ENCODE data around the gene PLCG1. TPM values are rescaled to one million over a fixed set of nuclear protein-coding genes. Genes with fewer than 3 reads are reported as not detected.

The PLCG1 gene
- total RNA-seq, 1 donor from 2014 or later, result 61.1 TPM

DNA sequence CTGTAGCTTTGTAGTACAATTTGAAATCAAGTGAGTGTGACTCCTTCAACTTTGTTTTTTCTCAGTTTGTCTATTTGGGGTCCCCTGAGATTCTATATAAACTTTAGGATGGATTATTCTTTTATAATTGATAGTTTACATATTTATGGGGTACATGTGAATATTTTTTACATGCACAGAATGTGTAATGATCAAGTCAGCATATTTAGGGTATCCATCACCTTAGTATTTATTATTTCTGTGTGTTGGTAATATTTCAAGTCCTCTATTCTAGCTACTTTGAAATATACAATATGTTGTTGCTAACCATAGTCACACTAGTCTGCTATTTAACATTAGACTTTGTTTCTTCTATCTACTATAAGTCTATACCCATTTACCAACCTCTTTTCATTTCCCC, 50.3 kb downstream of the PLCG1 start:
- CTCF ChIA-PET, result interaction anchor here (1.0 kb wide), 1 partner anchor 14 kb away, joined by 3 read pairs; no protein-coding TSS in a partner anchor
- no peak for ATAC-seq (ENCODE audit: low read depth)
- H3K27ac Mint-ChIP-seq, result no peak overlapping the region

DNA sequence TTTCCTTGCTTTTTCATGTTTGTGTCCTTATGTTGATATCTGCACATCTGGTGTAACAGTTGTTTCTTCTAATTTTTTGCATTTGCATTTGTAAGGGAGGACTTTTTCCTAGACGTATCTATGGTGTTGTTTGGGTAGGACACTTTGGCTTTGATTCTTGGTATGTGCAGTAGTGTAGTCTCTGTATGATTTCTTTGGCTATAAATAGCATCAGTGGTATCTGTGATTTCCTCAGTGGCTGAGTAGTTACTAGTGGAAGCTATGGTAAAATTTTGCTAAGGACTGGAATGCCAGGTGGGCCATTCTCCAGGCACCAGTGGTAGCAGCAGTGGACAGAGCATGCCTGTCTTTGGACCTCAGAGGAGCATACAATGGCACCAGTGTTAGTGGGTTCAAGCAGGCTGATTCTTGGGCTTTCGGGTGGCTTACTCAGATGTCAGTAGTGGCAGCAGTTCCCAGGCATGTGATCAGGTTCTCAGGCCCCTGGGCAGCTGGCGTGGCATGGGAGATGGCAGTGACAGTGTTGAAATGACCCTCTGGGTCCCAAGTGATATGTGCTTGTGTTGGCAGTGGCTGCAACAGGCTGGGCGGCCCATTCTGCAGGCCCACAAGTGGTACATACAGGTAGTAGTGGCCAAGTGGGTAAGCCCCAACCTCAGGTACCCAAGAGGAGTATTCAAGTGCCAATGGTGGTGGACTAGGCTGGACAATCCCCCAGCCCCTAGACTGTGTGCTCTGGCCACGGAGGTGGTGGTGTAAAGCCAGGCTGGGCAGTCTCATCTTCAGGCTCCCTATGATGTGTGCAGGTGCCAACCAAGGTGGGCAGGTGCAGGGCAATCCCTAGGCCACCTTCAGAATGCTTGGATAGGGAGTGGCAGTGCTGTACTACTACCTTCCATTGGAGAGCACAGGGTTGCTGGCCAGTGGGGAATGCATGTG, 54.5 kb downstream of the PLCG1 start:
- ATAC-seq (ENCODE audit: low read depth), result no peak
- intact Hi-C loops (cut with micrococcal nuclease), result no loop called here
- Mint-ChIP-seq H3K9me3 (peaks cover 24% of the 10 kb centered on the region), H3K4me3 (no peak overlapping the region), H3K36me3 (ENCODE audit: low read depth) (peaks cover 22% of the 10 kb centered on the region), H3K4me1 (no peaks in the 10 kb centered on the region), H3K27me3 (no peaks in the 10 kb centered on the region), H3K27ac (no peak overlapping the region)
- TF ChIP-seq, protein P1, sequence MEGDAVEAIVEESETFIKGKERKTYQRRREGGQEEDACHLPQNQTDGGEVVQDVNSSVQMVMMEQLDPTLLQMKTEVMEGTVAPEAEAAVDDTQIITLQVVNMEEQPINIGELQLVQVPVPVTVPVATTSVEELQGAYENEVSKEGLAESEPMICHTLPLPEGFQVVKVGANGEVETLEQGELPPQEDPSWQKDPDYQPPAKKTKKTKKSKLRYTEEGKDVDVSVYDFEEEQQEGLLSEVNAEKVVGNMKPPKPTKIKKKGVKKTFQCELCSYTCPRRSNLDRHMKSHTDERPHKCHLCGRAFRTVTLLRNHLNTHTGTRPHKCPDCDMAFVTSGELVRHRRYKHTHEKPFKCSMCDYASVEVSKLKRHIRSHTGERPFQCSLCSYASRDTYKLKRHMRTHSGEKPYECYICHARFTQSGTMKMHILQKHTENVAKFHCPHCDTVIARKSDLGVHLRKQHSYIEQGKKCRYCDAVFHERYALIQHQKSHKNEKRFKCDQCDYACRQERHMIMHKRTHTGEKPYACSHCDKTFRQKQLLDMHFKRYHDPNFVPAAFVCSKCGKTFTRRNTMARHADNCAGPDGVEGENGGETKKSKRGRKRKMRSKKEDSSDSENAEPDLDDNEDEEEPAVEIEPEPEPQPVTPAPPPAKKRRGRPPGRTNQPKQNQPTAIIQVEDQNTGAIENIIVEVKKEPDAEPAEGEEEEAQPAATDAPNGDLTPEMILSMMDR (IDR thresholded peaks at IDR 0.05), result no peak
- DNase-seq, result no peak
- ChIA-PET CTCF (interaction anchor here (0.6 to 1.0 kb wide), 2 partner anchors 8 to 19 kb away, joined by 3 read pairs; no protein-coding TSS in a partner anchor), POLR2A (no interaction called here)

More for the DNA sequence above, 50.3 kb downstream of the PLCG1 start:
- peaks cover 16% of the 10 kb centered on the region for H3K36me3 Mint-ChIP-seq (ENCODE audit: low read depth)
- TF ChIP-seq, protein P1 (IDR thresholded peaks at IDR 0.05), result no peak
- H3K4me3 Mint-ChIP-seq, result no peak overlapping the region
- intact Hi-C loops (cut with micrococcal nuclease), result no loop called here
- peaks cover 18% of the 10 kb centered on the region for H3K9me3 Mint-ChIP-seq
- no peak for DNase-seq
- no peaks in the 10 kb centered on the region for H3K4me1 Mint-ChIP-seq
- POLR2A ChIA-PET, result interaction anchor here (0.6 kb wide), 1 partner anchor 168 kb away, joined by 5 read pairs; no protein-coding TSS in a partner anchor
- no peaks in the 10 kb centered on the region for H3K27me3 Mint-ChIP-seq

DNA sequence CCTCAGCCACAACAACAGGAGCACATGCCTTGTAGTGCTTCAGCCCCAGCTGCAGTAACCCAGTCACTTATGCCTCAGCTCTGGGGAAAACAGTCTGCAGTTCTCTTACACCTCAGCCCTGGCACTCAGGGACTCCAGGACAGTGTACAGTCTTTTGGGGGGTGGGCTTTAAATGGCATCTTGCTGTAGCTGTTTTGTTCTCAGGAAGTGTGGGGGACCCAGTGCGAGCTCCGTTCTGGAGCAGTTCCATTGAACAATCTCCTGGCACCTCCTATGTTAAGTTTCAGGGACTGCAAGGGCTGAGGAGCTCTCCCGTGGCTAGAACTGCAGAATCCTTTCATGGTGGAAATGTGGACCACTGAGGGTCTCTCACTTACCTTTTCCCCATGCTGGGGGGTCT, 55.2 kb downstream of the PLCG1 start:
- Mint-ChIP-seq H3K4me3 (no peak overlapping the region), H3K4me1 (no peaks in the 10 kb centered on the region), H3K27me3 (no peaks in the 10 kb centered on the region), H3K9me3 (peaks cover 24% of the 10 kb centered on the region), H3K27ac (no peak overlapping the region), H3K36me3 (ENCODE audit: low read depth) (peaks cover 22% of the 10 kb centered on the region)
- DNase-seq, result no peak
- TF ChIP-seq, protein P1 (IDR thresholded peaks at IDR 0.05), result no peak
- ATAC-seq (ENCODE audit: low read depth), result no peak
- ChIA-PET CTCF (interaction anchor here (1.0 kb wide), 1 partner anchor 20 kb away, joined by 3 read pairs; no protein-coding TSS in a partner anchor), POLR2A (no interaction called here)
- intact Hi-C loops (cut with micrococcal nuclease), result no loop called here

DNA sequence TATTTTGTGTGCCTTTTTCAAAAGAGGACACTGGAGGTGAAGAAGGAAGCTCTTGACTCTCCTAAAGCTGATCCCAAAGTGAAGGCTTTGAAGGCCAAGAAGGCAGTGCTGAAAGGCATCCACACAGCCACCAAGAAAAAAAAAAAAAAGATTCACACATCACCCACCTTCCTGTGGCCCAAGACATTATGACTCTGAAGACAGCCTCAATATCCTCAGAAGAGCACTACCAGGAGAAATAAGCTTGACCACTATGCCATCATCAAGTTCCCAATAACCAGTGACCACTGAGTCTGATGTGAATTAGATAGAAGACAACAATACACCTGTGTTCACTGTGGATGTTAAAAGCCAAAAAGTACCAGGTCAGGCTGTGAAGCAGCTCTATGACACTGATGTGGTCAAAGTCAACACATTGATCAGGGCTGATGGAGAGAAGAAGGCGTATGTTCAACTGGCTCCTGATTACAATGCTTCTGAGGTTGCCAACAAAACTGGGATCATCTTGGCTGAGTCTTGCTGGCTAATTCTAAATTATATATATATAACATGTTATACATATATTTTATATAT, 59.4 kb downstream of the PLCG1 start:
- ChIA-PET CTCF (interaction anchor here (2.1 kb wide), 1 partner anchor 36 kb away, joined by 4 read pairs; no protein-coding TSS in a partner anchor), POLR2A (no interaction called here)
- ATAC-seq (ENCODE audit: low read depth) (no peak), DNase-seq (no peak)
- no peaks in the 10 kb centered on the region for H3K27me3 Mint-ChIP-seq
- H3K36me3 Mint-ChIP-seq (ENCODE audit: low read depth), result peaks cover 25% of the 10 kb centered on the region
- H3K4me3 Mint-ChIP-seq, result no peak overlapping the region
- TF ChIP-seq, protein P1 (IDR thresholded peaks at IDR 0.05), result no peak
- no peak overlapping the region for H3K27ac Mint-ChIP-seq
- intact Hi-C loops (cut with micrococcal nuclease), result no loop called here
- peaks cover 15% of the 10 kb centered on the region for H3K9me3 Mint-ChIP-seq
- no peaks in the 10 kb centered on the region for H3K4me1 Mint-ChIP-seq

DNA sequence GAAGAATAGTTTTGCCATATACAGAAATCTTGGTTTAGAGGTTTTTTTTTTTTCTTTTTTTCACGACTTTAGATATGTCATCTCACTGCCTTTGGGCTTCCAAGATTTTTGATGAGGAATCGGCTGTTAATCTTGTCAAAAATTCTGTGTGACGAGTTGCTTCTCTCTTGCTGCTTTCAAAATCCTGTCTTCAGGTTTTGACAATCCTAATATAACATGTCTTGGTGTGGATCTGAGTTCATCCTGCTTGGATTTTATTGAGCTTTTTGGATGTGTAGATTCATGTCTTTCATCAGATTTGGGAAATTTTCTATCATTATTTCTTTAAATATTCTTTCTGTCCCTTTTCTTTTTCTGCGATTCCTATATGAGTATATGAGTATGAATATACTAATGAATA, 61.1 kb downstream of the PLCG1 start:
- H3K27ac Mint-ChIP-seq, result no peak overlapping the region
- ChIA-PET POLR2A (no interaction called here), CTCF (no interaction called here)
- H3K4me1 Mint-ChIP-seq, result no peaks in the 10 kb centered on the region
- no peaks in the 10 kb centered on the region for H3K27me3 Mint-ChIP-seq
- intact Hi-C loops (cut with micrococcal nuclease), result no loop called here
- no peak overlapping the region for H3K4me3 Mint-ChIP-seq
- peaks cover 35% of the 10 kb centered on the region for H3K36me3 Mint-ChIP-seq (ENCODE audit: low read depth)
- DNase-seq (no peak), ATAC-seq (ENCODE audit: low read depth) (no peak)
- TF ChIP-seq, protein P1 (IDR thresholded peaks at IDR 0.05), result no peak
- H3K9me3 Mint-ChIP-seq, result peaks cover 9% of the 10 kb centered on the region

Data from activated B cell treated with CpG ODN at 0.5 μM for 24 hours (primary cell).